Muscle of back (tissue), 13 donors: Measurements from ENCODE around the gene PTPN7. TPM values are rescaled to one million over a fixed set of nuclear protein-coding genes. Genes with fewer than 3 reads are reported as not detected.
"Not testable (repeated sequence)": the region's sequence is repeated elsewhere in the genome, so short reads cannot be mapped to it uniquely, and the experiment has no call there.

Experiments
- DNase-seq, 3 donors: peaks; one replicate each; pipeline versions ENCODE4 v3.0.0 to v3.0.0-alpha.2; 2013
- long read RNA-seq, 9 donors: transcript quantifications; one replicate each; lab custom pipeline, GENCODE V29; 2026
- polyA plus RNA-seq, 10 donors: library from polyadenylated mRNA; unstranded; fragments of 120-200 nt; gene quantifications; one replicate each; pipeline ENCODE4 v1.2.1, GENCODE V29; 2013; ENCODE audit not compliant: insufficient read length in 10 of 10

Gene PTPN7
- polyA plus RNA-seq: 1 to 10 TPM in 4 of 10 donors, under 1 TPM in 6; 0.46 to 3.8 (median 0.78) TPM
- long read RNA-seq, donor 1: 0 reads
- long read RNA-seq, donor 2, partial matches to known transcripts: 0 of 1 reads
- long read RNA-seq, donor 2, other reads (novel, unspliced or antisense): 0 of 1 reads
- long read RNA-seq, donor 3: 0 reads
- long read RNA-seq, donor 4: 0 reads
- long read RNA-seq, donor 5: 0 reads
- long read RNA-seq, donor 6: 0 reads
- long read RNA-seq, donor 7, partial matches to known transcripts: 0 of 1 reads
- long read RNA-seq, donor 7, other reads (novel, unspliced or antisense): 0 of 1 reads
- long read RNA-seq, donor 8, partial matches to known transcripts: 0 of 1 reads
- long read RNA-seq, donor 8, other reads (novel, unspliced or antisense): 0 of 1 reads
- long read RNA-seq, donor 9: 0 reads

DNA sequence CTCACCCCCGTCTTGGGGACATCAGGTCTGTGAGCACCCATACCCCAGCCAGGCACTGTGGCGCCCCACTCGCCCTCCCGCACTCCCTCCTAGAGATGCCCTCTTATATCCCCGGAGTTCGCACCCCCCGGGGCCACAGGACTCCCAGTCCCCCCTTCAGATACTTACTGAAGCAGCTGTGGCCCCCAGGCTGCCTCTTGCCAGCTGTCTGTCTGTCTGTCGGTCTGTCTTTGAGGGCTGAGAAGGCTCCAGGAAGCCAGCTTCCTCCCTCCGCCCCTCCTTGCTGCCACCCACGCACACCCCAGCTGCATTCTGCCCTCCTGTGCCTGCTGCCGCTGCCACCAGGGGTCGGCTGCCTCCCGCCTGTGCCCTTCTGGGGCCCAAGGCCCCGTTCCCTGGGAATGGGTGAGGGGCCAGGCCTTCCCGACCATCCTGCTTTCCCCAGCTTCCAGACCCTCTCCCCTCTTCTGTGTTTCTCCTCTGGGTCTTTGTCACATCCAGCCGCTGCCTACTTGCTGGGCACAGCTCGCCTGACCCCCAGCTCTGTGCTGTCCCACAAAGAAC is at the start of gene PTPN7:
PTPN7 (minus strand) TSS at position 226 of the 564 bp plus-strand sequence. CDS start 1,200 bp downstream, outside the sequence.
- no peak for DNase-seq

DNA sequence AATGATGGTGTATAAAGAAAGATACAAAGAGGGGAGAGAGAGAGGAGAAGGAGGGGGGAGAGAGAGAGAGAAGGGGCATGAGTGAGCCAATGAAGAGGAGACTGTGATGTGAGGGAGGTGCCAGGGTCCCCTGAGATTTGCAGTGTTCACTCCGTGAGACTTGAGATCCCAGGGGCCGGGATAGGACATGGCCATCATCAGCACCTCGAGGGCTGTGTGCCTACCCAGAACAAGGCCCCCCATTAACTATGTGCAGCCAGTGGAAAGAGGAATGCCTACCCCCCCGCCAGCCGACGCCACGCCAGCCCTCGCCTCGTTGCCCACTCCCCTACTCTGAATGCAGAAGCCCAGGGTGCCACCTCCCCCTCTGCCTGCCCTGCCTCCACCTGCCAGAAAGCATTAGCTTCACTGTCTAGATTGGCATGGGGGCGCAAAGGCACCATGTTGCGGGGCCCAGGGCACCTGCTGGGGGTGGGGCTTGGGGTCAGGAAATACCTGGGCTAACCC is 48.0 kb upstream of the PTPN7 start:
- no peak for DNase-seq

DNA sequence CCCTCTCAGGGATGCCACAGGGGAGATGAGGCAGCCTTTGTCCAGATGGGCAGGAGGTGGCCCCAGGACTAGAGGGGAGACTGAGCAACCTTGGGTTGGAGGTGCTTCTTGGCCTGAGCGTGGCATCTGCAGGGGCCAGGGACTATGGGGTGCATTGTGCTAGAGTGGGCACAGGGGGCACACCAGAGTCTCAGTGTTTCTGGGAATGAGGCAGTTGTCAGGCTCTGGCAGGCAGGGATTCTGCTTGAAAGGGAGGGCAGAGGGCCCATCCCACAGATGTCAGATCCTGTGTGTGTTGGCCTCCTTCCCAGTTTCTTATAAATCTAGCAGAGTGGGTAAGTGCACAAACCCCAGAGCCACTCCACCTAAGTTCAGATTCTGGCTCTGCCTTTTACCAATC is 46.9 kb upstream of the PTPN7 start:
- DNase-seq: peak in 2 of 3 donors; percentile 14 to 27

DNA sequence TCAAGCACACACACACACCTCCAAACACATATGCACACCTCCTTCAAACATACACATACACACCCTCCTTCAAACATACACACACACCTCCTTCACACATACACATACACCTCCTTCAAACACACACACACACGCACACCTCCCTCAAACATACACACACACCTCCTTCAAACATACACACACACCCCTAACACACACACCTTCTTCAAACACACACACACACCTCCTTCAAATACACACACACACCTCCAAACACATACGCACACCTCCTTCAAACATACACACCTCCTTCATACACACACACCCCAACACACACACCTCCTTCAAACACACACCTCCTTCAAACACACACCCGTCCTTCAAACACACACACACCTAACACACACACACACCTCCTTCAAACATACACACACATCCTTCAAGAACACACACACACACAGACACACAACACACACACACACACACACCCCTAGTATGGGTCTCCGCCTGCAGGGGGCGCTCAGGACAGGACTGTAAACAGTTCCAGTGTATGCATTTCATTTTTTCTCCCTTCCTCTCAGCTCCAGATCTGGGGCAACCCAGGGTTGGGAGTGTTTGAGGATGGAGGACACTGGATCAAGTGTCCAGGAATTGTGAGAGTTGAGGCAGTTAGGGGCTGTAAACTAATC is 45.3 kb upstream of the PTPN7 start:
- DNase-seq: no peak

DNA sequence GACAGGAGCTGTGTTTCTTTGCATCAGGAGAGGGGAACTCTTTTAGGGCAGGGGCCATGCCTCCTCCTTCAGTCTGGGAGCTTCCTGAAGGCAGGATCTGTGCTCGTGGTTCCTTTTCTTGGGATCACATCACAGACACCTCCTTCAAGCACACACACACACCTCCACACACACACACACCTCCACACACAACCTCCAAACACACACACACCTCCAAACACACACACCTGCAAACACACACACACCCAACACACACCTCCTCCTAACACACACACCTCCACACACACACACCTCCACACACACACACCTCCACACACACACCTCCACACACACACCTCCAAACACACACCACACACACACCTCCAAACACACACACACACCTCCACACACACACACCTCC is 43.7 kb upstream of the PTPN7 start:
- DNase-seq: no peak

DNA sequence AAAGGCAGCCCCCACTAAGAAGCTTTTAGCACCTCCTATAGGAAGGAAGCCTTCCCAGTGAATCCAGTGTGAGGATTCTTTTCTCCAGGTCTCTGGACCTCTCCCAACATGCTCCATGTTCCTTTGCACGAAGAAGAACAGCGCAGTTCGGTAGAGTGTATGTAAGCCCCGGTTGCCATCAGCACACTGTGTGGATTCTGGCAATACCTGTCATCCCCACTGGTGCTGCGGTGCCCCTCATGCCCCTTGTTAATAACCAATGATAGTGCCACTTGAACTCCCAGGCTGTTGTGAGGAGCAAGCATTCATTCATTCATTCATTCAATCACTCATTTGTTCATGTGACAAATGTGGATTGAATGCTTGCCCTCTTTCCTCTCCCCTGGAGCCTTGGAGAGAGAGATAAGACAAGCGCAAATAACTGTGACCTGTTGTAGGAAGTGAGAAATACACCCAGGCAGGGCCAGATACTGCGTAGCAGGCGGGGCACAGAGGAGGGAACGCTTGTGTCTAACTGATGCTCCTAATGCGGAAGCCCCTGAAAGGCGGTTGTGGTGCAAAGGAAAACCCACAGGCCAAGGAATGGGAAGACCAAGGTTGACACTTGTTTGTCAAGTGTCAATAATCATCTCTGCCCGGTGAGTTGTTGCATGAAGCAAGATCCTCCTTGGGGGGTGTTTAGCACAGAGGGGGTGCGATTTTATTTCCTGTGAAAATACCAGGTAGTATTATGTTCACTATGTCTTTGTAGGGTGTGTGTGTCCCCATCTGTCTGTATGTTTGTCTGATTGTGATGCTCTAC is 43.0 kb upstream of the PTPN7 start:
- no peak for DNase-seq

DNA sequence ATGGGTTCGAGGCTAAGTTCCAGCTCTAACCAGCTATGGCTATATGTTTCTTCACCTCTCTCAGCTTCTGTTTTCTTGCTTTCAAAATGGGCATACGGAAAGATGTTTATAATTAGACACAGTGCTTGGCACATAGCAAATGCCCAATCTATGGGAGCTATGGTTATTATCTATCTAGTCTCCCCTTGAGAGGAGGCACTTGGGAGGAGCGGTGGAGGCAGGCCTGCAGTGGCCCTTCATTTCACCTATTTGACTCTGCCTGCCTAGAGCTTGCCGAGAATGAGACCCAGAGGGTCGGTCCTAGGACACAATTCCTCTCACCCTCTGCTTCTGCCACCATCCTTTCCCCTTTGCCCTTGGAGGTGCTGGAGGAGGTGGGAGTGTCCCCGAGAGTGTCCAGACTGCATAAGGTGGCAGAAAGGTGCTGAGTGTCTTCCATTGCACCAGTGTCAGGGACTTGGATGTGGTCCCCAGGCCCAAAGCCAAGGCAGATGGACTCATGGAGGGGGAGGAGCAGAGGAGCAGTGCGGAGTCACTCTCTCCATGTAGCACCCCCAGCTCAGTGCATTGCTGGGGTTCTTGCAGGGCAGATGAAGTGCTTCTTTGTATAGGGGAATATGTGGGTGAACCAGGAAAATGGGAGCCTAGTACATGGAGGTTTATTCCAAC is 42.2 kb upstream of the PTPN7 start:
- no peak for DNase-seq

DNA sequence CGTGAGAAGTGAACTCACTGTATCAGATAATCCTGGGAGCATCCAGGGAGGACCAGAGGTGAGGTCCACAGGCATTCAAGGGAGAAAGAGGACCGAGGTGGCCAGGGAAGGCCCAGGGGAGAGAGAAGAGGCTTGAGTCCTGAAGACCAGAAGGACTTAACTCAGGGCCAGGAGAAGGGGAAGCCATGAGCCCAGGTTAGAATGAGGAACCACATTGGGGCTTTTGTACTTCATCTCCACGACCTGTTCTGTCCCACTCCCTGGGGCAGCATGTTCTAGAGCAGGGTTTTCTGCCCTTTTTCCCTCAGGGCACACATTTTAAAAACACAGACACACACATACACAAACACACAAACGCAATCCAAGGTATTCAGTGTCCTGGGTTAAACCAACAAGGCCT is 41.6 kb upstream of the PTPN7 start:
- DNase-seq: no peak

DNA sequence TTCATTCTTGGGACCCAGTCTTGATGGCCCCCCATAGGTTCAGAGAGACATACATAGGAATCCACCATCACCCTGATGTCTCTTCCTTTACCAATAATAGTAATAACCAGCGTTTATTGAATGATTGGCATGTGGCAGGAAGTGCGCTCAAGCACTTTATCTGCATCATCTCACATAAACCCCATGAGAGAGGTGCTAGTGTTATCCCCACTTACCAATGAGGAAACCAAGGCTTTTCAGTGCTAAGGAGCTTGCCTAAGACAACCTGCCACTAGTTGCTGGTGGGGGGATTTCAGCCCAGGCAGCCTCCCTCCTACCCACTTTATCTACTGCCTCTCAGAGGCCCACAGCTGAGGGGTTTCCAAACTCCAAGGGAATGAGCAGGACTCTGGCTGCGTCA is 40.9 kb upstream of the PTPN7 start:
- DNase-seq: no peak

DNA sequence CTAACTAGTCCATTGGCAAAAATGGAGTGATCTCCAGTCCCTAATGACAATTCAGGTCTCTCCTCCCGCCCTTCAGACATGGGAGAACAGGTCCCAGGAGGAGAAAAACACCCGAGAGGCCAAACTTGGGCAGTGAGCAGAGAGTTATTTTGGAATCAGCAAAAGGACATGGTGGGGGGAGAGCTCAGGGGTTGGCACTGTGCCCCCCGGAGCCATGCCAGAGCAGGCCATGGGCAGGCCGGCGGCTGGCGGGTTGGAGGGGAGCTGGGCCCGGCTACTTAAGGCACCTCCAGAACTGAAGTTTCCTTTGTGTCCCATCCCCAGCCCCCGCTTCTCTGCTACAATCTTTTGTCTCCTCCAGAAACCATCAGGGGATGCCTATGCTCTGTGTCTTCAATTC is 40.3 kb upstream of the PTPN7 start:
- no peak for DNase-seq

DNA sequence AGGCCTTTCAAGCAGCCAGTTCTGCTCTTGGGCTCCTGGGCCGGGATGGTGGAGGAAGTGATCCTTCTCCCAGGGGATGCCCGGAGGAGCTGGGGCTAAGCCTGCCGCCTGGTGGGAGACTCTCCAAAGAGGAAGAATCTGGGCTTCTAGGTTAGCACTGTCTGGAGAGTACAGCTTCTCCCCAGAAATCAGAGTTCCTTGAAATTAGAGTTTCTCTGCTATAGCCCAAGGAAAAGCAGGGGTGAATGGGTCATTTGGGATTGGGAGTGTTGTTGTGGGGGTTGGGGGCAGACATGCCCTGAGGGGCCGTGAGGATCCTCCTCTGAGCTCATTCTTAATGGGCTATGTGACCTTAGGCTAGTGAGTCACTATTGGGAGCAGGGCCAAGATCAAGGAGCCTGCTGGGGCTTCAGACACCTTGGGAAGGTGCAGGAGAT is 39.7 kb upstream of the PTPN7 start:
- DNase-seq: no peak

DNA sequence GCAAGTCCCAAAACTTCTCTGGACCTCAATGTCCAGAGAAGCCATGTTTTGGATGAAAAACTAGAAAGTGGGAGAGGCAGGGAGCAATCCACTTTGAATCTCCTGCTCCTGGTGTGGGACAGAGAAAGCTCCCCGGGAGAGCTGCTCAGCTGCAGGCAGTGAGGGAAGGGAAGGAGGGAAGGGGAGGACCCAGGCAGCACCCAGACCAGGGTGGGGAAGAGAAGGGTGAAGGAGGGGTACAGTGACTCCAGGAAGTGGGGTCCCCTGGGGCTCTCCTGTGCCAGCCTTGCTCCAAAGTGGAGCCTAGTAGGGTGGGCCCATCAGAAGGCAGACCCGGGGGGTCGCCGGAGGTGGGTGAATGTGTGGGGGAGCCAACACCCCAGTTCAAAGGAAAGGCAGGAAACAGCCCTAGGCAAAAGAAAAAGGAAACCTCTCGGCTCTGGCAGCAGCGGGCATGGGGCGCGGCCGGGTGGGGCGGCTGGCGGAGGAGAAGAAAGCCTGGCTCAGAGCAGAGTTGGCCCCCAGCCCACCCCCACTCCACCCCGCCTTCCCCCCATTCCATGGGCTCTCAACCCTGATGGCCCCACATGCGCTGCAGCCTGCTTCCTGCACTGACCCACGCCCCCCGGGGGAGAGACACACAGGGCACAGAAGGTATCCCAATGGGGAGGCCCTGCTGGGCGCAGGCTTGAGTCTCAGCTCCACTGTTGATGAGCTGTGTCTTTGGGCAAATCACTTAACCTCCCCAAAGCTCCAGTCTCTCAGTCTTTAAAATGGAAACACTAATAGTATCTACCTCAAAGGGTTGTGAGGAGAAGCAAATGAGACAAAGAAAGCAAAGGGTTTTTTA is 38.9 kb upstream of the PTPN7 start:
- no peak for DNase-seq

DNA sequence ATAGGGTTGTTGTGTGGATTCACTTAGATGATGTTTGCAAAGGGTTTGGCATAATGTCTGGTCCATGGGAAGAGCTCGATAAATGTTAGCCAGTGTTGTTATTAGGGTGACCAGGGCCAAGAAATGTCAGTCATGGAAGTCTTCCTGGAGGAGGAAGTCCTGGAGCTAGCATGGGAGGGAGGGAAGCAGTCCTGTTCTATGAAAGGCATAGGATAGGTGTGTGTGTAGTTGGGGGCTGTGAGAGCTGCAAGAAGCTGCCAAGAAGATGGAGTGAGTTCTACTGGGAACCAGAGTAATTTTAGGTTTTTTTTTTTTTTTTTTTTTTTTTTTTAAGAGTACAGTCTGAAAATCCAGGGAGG is 37.9 kb upstream of the PTPN7 start:
- no peak for DNase-seq

DNA sequence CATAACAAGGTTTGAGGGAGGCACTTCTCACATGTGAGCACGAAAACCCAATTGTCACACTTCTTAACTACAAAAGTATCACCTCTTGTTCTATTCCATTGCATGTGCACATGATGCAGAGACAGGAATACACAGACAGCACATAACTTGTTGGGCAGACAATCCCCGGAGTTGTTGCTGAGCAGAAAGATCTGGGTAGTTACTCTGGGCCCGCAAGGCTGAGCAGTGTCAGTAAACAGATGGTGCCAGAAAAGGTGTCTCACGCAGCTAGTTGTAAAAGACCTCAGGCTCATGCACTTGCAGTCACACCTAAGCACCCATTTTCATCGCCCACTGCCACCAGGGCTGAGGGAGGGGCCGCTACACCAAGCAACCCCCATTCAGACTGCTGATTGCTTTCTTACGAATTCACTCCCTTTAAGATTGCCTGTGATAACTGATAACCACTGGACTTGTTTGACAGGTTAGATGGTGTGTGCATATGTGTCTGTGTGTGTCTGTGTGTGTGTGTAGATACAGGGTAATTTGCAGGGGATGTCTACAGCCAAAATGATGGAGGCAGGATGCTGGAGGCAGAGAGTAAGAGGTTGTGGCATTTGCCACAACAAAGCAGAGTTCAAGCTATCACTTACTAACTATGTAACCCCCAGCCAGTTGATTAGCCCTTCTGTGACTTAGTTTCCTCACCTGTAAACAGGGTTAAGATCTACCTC is 37.4 kb upstream of the PTPN7 start:
- DNase-seq: no peak

DNA sequence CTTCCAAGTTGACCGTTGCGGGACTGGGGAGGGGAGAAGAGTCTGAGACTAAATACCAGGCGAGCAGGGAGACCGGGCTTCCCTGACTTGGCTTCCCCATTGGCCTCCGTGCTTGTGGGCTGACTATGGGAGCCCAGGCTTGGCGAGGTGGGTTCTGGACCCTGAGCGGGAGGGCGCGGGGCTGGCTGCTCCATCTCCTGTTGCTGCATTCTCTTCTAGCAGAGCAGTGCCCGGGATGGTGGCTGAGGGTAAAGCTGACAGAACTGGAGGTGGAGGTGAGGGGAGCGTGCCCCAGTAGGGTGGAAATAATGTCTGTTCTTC is 33.9 kb upstream of the PTPN7 start:
- no peak for DNase-seq

DNA sequence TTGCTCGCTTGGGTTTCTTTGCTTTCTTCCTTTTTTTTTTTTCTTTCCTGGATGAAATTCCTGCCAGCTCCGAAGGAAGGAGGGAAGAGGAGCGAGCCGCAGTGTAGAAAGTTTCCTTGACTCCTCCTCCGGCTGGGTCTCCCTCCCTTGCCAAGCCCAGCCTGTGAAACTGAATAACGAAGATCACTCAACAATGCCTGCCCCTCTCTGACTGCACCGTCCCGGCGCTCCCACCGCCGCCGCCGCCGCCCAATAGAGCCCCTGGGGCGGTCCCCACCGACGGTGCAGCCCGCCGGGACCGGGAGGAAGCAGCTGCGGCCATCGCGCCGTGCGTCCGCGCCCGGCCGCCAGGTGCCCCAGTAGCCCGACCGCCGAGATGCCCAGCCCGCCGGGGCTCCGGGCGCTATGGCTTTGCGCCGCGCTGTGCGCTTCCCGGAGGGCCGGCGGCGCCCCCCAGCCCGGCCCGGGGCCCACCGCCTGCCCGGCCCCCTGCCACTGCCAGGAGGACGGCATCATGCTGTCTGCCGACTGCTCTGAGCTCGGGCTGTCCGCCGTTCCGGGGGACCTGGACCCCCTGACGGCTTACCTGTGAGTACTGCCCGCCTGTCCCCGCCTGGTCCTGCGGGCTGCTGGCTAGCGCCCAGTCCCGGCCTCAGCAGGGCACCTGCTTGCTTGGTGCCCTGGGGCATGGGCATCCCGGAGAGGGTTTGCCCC is 33.4 kb upstream of the PTPN7 start, which contains the start of gene LGR6:
LGR6 (plus strand) TSS at position 186 of the 714 bp plus-strand sequence; CDS start at position 377, 191 bp downstream.
- no peak for DNase-seq

DNA sequence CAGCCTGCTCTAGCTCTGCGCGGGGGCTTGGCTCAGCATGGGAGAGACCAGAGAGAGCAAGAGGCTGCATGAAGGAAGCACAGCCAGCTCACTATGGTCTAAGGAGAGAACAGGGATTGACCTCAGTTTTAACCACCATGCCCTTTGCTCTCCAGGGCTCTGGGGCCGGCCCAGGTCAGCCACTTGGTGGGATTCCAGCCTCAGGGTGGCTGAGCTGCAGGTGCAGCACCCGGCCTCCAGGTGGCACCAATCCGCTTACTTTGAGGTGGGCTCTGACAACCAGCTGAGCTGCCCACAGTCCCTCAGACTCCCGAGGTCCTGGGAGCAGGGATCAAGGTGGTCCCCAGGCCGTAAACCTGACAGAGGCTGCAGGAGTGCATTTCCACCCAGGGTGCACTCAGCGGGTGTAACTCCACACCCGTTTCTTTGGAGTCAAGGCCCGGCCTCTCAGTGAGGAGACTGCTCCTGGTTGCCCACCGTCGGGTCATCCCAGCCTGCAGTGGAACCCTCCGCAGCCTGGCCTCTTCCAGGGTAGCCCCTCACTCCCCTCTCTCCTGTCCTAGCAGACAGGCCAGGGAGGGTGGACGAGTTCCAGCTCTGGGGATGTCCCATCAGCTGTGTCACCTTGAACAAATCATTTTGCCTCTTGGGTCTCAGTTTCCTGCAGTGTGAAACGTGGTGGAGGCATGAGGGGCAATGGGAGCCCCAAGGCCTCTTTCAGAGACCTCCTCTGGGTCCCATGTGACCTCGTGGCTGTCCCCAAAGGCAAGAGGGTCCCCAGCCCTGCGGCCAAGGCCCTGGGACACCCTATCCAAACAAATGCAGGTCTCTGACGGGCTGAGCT is 32.6 kb upstream of the PTPN7 start:
- DNase-seq: peak in 2 of 3 donors; percentile 45 to 66

DNA sequence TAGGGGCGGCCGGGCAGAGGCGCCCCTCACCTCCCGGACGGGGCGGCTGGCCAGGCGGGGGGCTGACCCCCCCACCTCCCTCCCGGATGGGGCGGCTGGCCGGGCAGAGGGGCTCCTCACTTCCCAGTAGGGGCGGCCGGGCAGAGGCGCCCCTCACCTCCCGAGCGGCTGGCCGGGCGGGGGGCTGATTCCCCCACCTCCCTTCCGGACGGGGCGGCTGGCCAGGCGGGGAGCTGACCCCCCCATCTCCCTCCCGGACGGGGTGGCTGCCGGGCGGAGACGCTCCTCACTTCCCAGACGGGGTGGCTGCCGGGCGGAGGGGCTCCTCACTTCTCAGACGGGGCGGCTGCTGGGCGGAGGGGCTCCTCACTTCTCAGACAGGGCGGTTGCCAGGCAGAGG is 31.0 kb upstream of the PTPN7 start:
- DNase-seq: not testable (repeated sequence)
